HepG2 (cell line): ENCODE measurements around the gene KRTAP5-8. TPM values are rescaled to one million over a fixed set of nuclear protein-coding genes. Genes with fewer than 3 reads are reported as not detected.

Source experiments
- AHR ChIP-seq: IDR thresholded peaks from 2 replicates; pipeline ENCODE4 v1.6.1; 2018; ENCODE audit warnings: missing genetic modification reagents, missing compliant biosample characterization
- DR1 ChIP-seq: sonication (generic); formaldehyde crosslinking; IDR thresholded peaks from 2 replicates; pipeline ENCODE4 v1.8.0; 2021; ENCODE audit warnings: mild to moderate bottlenecking, missing genetic modification reagents, inconsistent platforms
- HMGXB3 ChIP-seq: sonication (generic); formaldehyde crosslinking; IDR thresholded peaks from 2 replicates; pipeline ENCODE4 v1.4.0; 2020; ENCODE audit warnings: missing genetic modification reagents, borderline replicate concordance
- HMGXB4 ChIP-seq, 2 experiments: sonication (generic) in 1 of 2; formaldehyde crosslinking in 1 of 2; IDR thresholded peaks; 2 replicates each; pipeline versions ENCODE4 v1.4.0 to v1.6.1; 2018 to 2020; ENCODE audit warnings: missing genetic modification reagents in 2 of 2, borderline replicate concordance in 1 of 2, low read depth in 1 of 2, mild to moderate bottlenecking in 1 of 2, missing biosample characterization in 1 of 2
- HOXA3 ChIP-seq: sonication (generic); formaldehyde crosslinking; IDR thresholded peaks from 2 replicates; pipeline ENCODE4 v1.5.0; 2020; ENCODE audit warnings: missing genetic modification reagents
- PBX3 ChIP-seq: sonication (generic); formaldehyde crosslinking; IDR thresholded peaks from 2 replicates; pipeline ENCODE4 v1.8.1; 2023; ENCODE audit warnings: missing genetic modification reagents, inconsistent platforms, borderline replicate concordance
- PLRG1 ChIP-seq: fragments of 450-650 bp; conservative IDR thresholded peaks from 2 replicates; pipeline ENCODE4 v1.6.1; 2016
- POLR2AphosphoS5 ChIP-seq: IDR thresholded peaks from 2 replicates; pipeline ENCODE4 v1.6.1; 2012; ENCODE audit warnings: low read depth, low read length
- RARA ChIP-seq: IDR thresholded peaks from 2 replicates; pipeline ENCODE4 v1.6.1; 2016; ENCODE audit warnings: missing genetic modification reagents, missing compliant biosample characterization
- REPIN1 ChIP-seq: sonication (generic); formaldehyde crosslinking; IDR thresholded peaks from 2 replicates; pipeline ENCODE4 v1.8.0; 2022; ENCODE audit warnings: missing genetic modification reagents, low read depth, mild to moderate bottlenecking, borderline replicate concordance
- RFX5 ChIP-seq: IDR thresholded peaks from 2 replicates; pipeline ENCODE4 v1.6.1; 2011; ENCODE audit warnings: low read depth, low read length, improper control_type of control experiment
- SIX4 ChIP-seq: sonication (generic); formaldehyde crosslinking; IDR thresholded peaks from 2 replicates; pipeline ENCODE4 v1.4.0; 2020; ENCODE audit warnings: missing genetic modification reagents
- SUZ12 ChIP-seq: fragments of 150-350 bp; IDR thresholded peaks from 2 replicates; pipeline ENCODE4 v1.6.1; 2014; ENCODE audit warnings: low read depth, low read length
- TERF1 ChIP-seq: sonication (generic); formaldehyde crosslinking; IDR thresholded peaks from 2 replicates; pipeline ENCODE4 v1.8.0; 2022; ENCODE audit warnings: mild to moderate bottlenecking, missing genetic modification reagents, moderate library complexity
- ZBTB2 ChIP-seq: sonication (generic); formaldehyde crosslinking; IDR thresholded peaks from 2 replicates; pipeline ENCODE4 v1.8.0; 2022; ENCODE audit warnings: low read depth, missing genetic modification reagents
- ZKSCAN5 ChIP-seq: sonication (generic); formaldehyde crosslinking; IDR thresholded peaks from 2 replicates; pipeline ENCODE4 v1.5.1; 2020; ENCODE audit warnings: mild to moderate bottlenecking, missing genetic modification reagents
- ZNF563 ChIP-seq: sonication (generic); formaldehyde crosslinking; IDR thresholded peaks from 2 replicates; pipeline ENCODE4 v1.8.0; 2022; ENCODE audit warnings: mild to moderate bottlenecking, moderate library complexity, missing genetic modification reagents
- ZNF670 ChIP-seq: sonication (generic); formaldehyde crosslinking; IDR thresholded peaks from 2 replicates; pipeline ENCODE4 v1.8.0; 2022; ENCODE audit warnings: mild to moderate bottlenecking, missing genetic modification reagents, borderline replicate concordance
- ZNF776 ChIP-seq: sonication (generic); formaldehyde crosslinking; IDR thresholded peaks from 2 replicates; pipeline ENCODE4 v1.4.0; 2020; ENCODE audit warnings: mild to moderate bottlenecking, missing genetic modification reagents
- polyA plus RNA-seq, 8 experiments: library from polyadenylated mRNA; depleted of rRNA in 3 of 8; stranded (reverse) in 7 of 8; unstranded in 1 of 8; fragments of >200 nt; fragmentation: Illumina TruSeq in 4 of 8; extraction: Trizol in 4 of 8; gene quantifications; 2 replicates each; pipeline versions ENCODE4 v1.2.1 to v1.2.3, GENCODE V29; 2011 to 2016; ENCODE audit warnings: low read depth in 4 of 8, missing spikeins in 1 of 8, mixed read lengths in 1 of 8; ENCODE audit not compliant: insufficient read depth in 1 of 8
- total RNA-seq, 5 experiments: library from RNA; depleted of rRNA; stranded (reverse); fragments of >200 nt; fragmentation: Illumina TruSeq; extraction: Trizol; gene quantifications; 2 replicates each; pipeline ENCODE4 v1.2.3, GENCODE V29; 2016; ENCODE audit warnings: low read depth in 1 of 5

The KRTAP5-8 gene
- total and polyA plus RNA-seq, 2 of the 13 experiments (the other 11 are each of a cell fraction or from before 2014, with no cell fraction given) = 0.20 TPM; not detected in 1

GRCh38 chr11:71580057-71581003 lies 42.5 kb downstream of the KRTAP5-8 start (continued):
- TF ChIP-seq HMGXB3 (no peak), ZBTB2 (CRISPR knock-in tag) (no peak), ZNF670 (CRISPR knock-in tag) (0 out of 2 replicates have a peak, but pooled peaks have one; percentile 53), PLRG1 (no peak), SUZ12 (no peak), SIX4 (CRISPR knock-in tag) (no peak), HOXA3 (CRISPR knock-in tag) (peak; percentile 25; the same call in 1 of the 2 replicates), RARA (CRISPR knock-in tag) (no peak; the same call in 1 of the 2 replicates), DR1 (CRISPR knock-in tag) (no peak), HMGXB4 (CRISPR knock-in tag; IDR thresholded peaks at IDR 0.05; ENCODE audit: borderline replicate concordance in 1 of 2, low read depth in 1 of 2) (peak; percentile 45 to 66; a peak in 2 of 4 replicates), PBX3 (CRISPR knock-in tag) (no peak), ZNF776 (CRISPR knock-in tag) (no peak), REPIN1 (CRISPR knock-in tag) (no peak), ZKSCAN5 (no peak), TERF1 (CRISPR knock-in tag) (no peak), POLR2AphosphoS5 (no peak), RFX5 (no peak), AHR (no peak), ZNF563 (no peak)
